Measurements from ENCODE around the gene RIMS4.

GRCh38 chr20:44807684-44808056 lies 2.7 kb downstream of the RIMS4 start:
- TF ChIP-seq CTCF (IDR thresholded peaks at IDR 0.05) (no peak), POLR2AphosphoS5 (IDR thresholded peaks at IDR 0.05) (no peak), POLR2A (IDR thresholded peaks at IDR 0.05) (no peak)

Data from prostate gland (tissue), 2 donors.